Mammary epithelial cell (primary cell): ENCODE measurements around the gene TPX2.

Source experiments
- EZH2 ChIP-seq: IDR thresholded peaks from 2 replicates; pipeline ENCODE4 v1.6.1; 2012; ENCODE audit warnings: low read length, inconsistent platforms, borderline replicate concordance
- TF ChIP-seq, protein P1 (sequence below), 2 donors: IDR thresholded peaks in 1 of 2; conservative IDR thresholded peaks in 1 of 2; 2 replicates each; pipeline ENCODE4 v1.5.1; 2011 to 2012; ENCODE audit warnings: inconsistent platforms in 2 of 2, low read length in 2 of 2, mild to moderate bottlenecking in 2 of 2, control low read depth in 1 of 2, low read depth in 1 of 2; ENCODE audit not compliant: insufficient read depth in 1 of 2; ENCODE audit errors: extremely low read depth in 1 of 2

DNA sequence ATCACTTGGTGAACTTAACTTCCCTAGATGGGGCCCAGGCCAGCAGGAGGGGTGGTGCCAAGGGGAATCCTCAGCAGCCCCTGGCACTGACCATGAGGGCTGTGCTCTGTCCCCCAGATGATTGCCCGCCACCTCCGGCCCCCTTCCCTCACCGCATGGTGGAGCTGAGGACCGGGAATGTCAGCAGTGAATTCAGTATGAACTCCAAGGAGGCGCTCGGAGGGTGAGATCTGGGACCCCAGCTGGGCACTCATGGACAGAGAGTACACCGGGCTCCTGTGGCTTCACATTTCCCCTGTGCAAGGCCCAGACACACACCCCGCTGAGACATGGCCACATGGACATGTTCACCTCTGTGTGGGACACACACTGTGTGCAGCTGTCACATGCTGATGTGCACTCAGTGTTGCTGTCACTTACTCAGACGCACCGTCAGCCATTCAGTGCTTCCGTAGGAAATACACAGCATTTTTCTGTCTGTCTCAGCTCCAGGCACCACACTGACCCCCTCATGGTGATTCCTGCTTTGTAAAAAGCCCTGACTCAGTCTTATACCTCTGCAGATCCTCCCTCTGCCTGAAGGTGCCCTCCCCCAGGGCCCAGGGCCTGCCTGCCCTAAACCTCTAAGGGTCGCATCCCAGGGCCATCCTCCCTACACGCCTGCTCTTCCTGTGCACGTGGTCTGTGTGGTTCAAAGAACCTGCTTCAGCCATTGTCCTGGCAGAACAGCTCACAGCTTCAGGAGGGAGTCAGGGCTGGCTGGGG, 84.5 kb downstream of the TPX2 start:
- TF ChIP-seq, protein P1, sequence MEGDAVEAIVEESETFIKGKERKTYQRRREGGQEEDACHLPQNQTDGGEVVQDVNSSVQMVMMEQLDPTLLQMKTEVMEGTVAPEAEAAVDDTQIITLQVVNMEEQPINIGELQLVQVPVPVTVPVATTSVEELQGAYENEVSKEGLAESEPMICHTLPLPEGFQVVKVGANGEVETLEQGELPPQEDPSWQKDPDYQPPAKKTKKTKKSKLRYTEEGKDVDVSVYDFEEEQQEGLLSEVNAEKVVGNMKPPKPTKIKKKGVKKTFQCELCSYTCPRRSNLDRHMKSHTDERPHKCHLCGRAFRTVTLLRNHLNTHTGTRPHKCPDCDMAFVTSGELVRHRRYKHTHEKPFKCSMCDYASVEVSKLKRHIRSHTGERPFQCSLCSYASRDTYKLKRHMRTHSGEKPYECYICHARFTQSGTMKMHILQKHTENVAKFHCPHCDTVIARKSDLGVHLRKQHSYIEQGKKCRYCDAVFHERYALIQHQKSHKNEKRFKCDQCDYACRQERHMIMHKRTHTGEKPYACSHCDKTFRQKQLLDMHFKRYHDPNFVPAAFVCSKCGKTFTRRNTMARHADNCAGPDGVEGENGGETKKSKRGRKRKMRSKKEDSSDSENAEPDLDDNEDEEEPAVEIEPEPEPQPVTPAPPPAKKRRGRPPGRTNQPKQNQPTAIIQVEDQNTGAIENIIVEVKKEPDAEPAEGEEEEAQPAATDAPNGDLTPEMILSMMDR (conservative IDR thresholded peaks at IDR 0.05 in 1 of 2, IDR thresholded peaks at IDR 0.05 in 1 of 2; ENCODE audit: extremely low read depth in 1 of 2, insufficient read depth in 1 of 2, low read depth in 1 of 2, low read length in 2 of 2), result no peak
- TF ChIP-seq EZH2, result no peak
